Stimulated activated naive CD8-positive, alpha-beta T cell treated with anti-CD3 and anti-CD28 coated beads, Interleukin-15, Interleukin-2, amounts not matched to agents 100 ng/mL and 50 ng/mL, for 24 hours (primary cell): ENCODE data around the gene CACNA1C.

Source experiments
- H3K27ac Mint-ChIP-seq: one replicate; pipeline ENCODE4 v1.8.0; 2021; ENCODE audit warnings: mild to moderate bottlenecking, mixed read lengths
- H3K27me3 Mint-ChIP-seq: one replicate; pipeline ENCODE4 v1.8.0; 2021; ENCODE audit warnings: mixed read lengths
- H3K36me3 Mint-ChIP-seq: one replicate; pipeline ENCODE4 v1.8.0; 2021; ENCODE audit warnings: low read depth, mixed read lengths
- H3K4me1 Mint-ChIP-seq: one replicate; pipeline ENCODE4 v1.8.0; 2021; ENCODE audit warnings: low read depth, mixed read lengths
- H3K4me3 Mint-ChIP-seq: one replicate; pipeline ENCODE4 v1.8.0; 2021; ENCODE audit warnings: mild to moderate bottlenecking, mixed read lengths
- H3K9me3 Mint-ChIP-seq: one replicate; pipeline ENCODE4 v1.8.0; 2021; ENCODE audit warnings: mixed read lengths

Gene CACNA1C

DNA sequence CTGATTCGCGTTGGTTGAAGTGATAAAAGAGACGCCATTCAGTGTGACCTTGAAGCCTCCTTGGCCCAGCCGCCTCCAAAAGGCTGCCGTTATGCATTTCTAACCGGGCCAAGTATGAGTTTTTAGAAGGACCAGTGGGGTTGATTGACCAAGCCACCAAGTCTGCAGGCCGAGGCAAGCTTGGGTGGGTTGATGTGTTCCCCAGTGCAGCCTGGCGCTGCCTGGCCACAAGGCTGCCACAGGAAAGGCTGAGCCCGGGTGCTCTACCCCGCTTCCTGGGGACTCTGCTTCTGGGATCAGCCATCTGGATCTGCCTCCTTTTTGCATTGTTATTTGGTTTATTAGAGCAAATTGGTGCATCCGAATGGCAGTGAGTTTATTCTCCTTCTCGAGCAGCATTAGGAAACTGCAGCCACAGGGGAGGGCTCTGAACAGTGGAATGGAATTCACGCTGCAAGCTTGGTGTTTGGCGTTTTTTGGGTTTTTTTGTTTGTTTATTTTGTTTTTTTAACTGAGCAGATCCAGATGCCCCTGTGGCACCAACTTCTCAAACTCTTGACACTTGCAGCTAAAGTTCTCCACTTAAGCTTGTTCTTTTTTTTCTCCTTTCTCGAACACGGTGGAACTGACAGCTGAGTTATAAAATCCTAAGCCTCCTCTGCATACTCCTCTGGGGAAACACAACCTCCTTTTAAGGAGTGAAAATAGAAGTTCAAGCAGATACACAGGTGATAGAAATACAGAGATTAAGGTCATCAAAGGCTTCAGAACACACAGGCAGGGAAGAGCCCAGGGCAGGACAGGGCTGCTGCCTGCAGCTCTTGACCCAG lies 596.6 kb downstream of the CACNA1C start:
- peaks cover 3% of the 10 kb centered on the region for H3K4me1 Mint-ChIP-seq
- H3K36me3 Mint-ChIP-seq = no peaks in the 10 kb centered on the region
- H3K4me3 Mint-ChIP-seq = no peak overlapping the region
- H3K27ac Mint-ChIP-seq = no peak overlapping the region
- peaks cover 28% of the 10 kb centered on the region for H3K27me3 Mint-ChIP-seq
- H3K9me3 Mint-ChIP-seq = no peaks in the 10 kb centered on the region

DNA sequence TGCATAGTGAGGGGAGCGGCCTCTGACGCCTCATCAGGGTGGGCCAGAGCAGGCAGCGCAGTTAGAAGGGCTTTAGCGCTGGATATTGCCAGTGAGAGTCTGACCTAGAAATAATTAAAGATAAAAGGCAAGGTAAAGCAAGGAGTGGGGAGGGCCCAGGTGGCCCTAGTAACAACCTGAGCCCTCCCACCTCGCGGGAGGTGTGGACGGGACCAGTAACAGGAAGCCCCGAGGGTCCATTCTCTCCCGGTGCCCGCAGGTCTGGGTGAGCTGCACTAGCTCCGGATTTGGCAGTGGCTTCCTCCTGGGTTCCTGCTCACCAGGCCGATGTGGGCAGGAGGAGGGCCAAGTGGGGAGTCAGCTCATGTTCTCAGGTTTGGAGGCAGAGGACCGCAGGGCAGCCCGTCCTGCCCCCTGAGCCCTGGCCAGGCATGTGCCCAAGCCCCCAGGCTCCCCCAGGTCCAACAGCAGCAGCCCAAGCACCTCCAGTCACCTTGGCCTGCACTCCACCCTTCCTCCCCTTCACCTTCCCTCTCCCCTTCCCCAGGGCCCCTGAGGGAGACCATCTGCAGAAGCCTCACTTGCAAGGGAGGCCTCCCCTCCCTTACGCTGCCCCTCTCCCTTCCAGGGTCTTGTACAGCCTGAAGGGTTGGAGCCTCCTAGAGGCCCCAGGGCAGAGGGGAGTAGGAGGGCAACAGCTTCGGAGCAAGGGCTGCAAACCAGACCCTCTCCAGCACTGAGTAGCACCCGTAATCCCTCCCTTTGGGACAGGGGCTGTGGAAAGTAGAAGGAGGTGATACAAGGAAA lies 597.7 kb downstream of the CACNA1C start:
- H3K27me3 Mint-ChIP-seq = peaks cover 22% of the 10 kb centered on the region
- no peaks in the 10 kb centered on the region for H3K9me3 Mint-ChIP-seq
- H3K36me3 Mint-ChIP-seq = no peaks in the 10 kb centered on the region
- no peaks in the 10 kb centered on the region for H3K4me1 Mint-ChIP-seq
- H3K27ac Mint-ChIP-seq = no peak overlapping the region
- no peak overlapping the region for H3K4me3 Mint-ChIP-seq

- H3K27me3 Mint-ChIP-seq = peaks cover 16% of the 10 kb centered on the region
- H3K36me3 Mint-ChIP-seq = no peaks in the 10 kb centered on the region
- H3K9me3 Mint-ChIP-seq = no peaks in the 10 kb centered on the region
- H3K27ac Mint-ChIP-seq = no peak overlapping the region
- H3K4me1 Mint-ChIP-seq = no peaks in the 10 kb centered on the region
- H3K4me3 Mint-ChIP-seq = no peak overlapping the region
Measured at GRCh38 chr12:2651068-2651965, 598.5 kb downstream of the CACNA1C start.

GRCh38 chr12:2652011-2652400 lies 599.2 kb downstream of the CACNA1C start:
- no peaks in the 10 kb centered on the region for H3K36me3 Mint-ChIP-seq
- no peaks in the 10 kb centered on the region for H3K4me1 Mint-ChIP-seq
- no peak overlapping the region for H3K27ac Mint-ChIP-seq
- H3K27me3 Mint-ChIP-seq = peaks cover 9% of the 10 kb centered on the region
- no peaks in the 10 kb centered on the region for H3K9me3 Mint-ChIP-seq
- H3K4me3 Mint-ChIP-seq = no peak overlapping the region

- Mint-ChIP-seq H3K4me1 (no peaks in the 10 kb centered on the region), H3K4me3 (no peak overlapping the region), H3K27me3 (peaks cover 8% of the 10 kb centered on the region), H3K9me3 (no peaks in the 10 kb centered on the region), H3K36me3 (no peaks in the 10 kb centered on the region), H3K27ac (no peak overlapping the region)
Measured at GRCh38 chr12:2652401-2653081, 599.8 kb downstream of the CACNA1C start.

DNA sequence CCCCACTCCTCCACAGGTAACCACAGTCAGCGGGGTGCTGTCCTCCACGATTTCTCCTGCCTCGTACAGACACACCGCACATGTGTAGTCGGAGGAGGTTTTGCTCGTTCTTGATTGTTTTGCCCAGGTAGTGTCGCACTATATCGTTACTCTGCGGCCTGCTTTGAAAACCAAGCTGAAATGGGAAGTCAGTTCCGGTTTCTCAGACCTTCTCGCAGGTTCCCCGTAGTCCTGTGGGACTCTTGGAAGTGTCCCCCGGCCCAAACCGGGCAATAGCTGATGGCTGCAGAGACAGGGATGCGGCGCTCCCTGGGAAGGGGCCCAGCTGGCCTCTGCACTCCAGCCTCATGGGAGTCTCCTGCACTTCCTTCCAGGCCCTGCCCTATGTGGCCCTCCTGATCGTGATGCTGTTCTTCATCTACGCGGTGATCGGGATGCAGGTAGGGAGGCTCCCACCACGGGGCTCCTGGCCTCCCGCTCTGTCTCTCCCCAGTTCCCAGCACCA lies 600.7 kb downstream of the CACNA1C start:
- no peaks in the 10 kb centered on the region for H3K9me3 Mint-ChIP-seq
- no peaks in the 10 kb centered on the region for H3K36me3 Mint-ChIP-seq
- peaks cover 3% of the 10 kb centered on the region for H3K27me3 Mint-ChIP-seq
- H3K27ac Mint-ChIP-seq = no peak overlapping the region
- no peaks in the 10 kb centered on the region for H3K4me1 Mint-ChIP-seq
- no peak overlapping the region for H3K4me3 Mint-ChIP-seq

DNA sequence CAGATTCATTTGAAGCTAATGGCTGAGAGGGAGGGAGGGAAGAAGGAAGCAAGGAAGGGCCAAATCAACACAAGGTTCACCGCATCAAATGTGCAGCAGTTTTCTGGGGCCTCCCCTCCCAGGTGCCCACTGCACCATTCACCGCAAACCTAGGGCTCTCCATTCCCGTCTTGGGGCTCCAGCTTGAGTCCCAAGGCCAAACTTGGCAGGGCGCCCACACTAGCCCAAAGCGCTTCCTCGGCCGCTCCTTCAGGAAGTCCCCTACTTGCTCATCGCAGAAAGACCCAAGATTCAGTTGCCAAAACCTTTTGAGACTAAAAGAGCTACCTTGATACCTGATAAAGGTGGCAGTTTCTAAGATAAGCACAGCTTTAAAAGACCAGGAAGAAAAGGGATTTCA lies 601.5 kb downstream of the CACNA1C start:
- Mint-ChIP-seq H3K36me3 (no peaks in the 10 kb centered on the region), H3K27me3 (no peaks in the 10 kb centered on the region), H3K9me3 (no peaks in the 10 kb centered on the region), H3K27ac (no peak overlapping the region), H3K4me3 (no peak overlapping the region), H3K4me1 (no peaks in the 10 kb centered on the region)

- H3K27ac Mint-ChIP-seq = no peak overlapping the region
- H3K4me1 Mint-ChIP-seq = no peaks in the 10 kb centered on the region
- no peaks in the 10 kb centered on the region for H3K27me3 Mint-ChIP-seq
- no peaks in the 10 kb centered on the region for H3K36me3 Mint-ChIP-seq
- no peaks in the 10 kb centered on the region for H3K9me3 Mint-ChIP-seq
- no peak overlapping the region for H3K4me3 Mint-ChIP-seq
Measured at GRCh38 chr12:2654741-2655140, 602.0 kb downstream of the CACNA1C start.

DNA sequence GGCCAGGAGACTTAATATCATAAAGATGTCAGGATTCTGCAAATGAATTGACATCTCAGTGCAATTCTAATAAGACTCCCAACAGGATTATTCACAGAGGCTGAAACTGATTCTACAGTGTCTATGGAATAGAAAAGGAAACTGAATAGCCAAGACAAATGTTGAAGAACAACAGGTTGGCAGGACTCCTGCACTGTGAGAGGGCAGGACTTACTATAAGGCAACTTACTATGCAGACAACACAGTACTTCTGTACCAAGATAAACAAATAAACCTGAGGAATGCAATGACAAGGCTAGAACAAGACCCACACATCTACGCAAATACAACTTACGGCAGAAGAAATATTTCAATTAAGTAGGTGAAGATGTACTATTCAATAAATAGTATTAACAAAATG lies 609.7 kb downstream of the CACNA1C start:
- Mint-ChIP-seq H3K4me3 (no peak overlapping the region), H3K4me1 (no peaks in the 10 kb centered on the region), H3K27ac (no peak overlapping the region), H3K9me3 (no peaks in the 10 kb centered on the region), H3K27me3 (no peaks in the 10 kb centered on the region), H3K36me3 (no peaks in the 10 kb centered on the region)

DNA sequence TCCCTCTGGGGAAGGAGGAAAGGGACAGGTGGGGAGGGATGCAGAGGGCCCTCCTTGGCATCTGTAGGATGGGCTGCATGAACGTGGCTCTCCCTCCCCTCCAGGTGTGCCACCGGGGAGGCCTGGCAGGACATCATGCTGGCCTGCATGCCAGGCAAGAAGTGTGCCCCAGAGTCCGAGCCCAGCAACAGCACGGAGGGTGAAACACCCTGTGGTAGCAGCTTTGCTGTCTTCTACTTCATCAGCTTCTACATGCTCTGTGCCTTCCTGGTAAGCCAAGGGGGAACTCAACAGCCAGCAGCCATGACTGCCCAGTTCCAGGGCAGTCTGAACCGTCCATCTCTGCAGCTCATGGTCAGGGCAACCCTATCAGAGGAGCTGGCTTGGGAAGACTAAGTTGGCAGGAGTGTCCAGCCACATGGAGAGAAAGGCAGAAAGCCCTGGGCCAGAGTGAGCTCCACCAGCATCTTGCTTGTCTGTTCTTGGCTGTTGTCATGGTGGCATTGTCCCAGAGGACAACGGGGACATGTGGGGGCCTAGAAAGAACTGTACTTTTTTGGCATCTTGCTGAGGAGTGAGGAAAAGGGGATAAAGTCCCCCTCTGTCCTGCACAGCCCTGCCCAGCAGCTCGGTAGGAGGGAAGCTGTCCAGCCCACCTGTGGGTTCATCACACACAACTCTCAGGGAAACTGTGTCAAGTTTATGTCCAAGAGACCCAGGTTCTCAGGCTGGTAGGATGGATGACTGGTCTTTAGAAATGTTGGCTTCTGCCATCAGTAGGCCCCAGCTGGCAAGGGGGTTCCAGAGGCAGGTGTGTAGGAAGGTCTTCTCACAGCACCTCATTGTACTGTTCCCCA lies 612.2 kb downstream of the CACNA1C start:
- Mint-ChIP-seq H3K4me1 (no peaks in the 10 kb centered on the region), H3K9me3 (no peaks in the 10 kb centered on the region), H3K27me3 (no peaks in the 10 kb centered on the region), H3K36me3 (no peaks in the 10 kb centered on the region), H3K4me3 (no peak overlapping the region), H3K27ac (no peak overlapping the region)

DNA sequence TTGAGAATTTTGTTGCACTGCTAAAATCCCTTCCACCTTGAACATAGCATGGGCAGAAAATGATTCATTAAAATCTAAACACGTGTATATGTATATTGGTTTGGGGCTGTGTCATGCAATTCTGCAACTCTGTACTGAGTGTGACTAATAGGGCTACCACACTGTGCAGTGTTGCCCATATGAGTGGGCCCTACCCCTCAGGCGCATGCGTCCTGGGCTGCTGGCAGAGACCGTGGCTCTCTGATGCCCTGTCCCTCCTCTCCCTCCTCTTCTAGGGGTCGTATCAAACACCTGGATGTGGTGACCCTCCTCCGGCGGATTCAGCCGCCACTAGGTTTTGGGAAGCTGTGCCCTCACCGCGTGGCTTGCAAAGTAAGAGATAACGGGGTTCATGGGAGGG lies 613.6 kb downstream of the CACNA1C start:
- H3K9me3 Mint-ChIP-seq = no peaks in the 10 kb centered on the region
- no peaks in the 10 kb centered on the region for H3K27me3 Mint-ChIP-seq
- no peak overlapping the region for H3K4me3 Mint-ChIP-seq
- no peak overlapping the region for H3K27ac Mint-ChIP-seq
- no peaks in the 10 kb centered on the region for H3K4me1 Mint-ChIP-seq
- H3K36me3 Mint-ChIP-seq = no peaks in the 10 kb centered on the region

DNA sequence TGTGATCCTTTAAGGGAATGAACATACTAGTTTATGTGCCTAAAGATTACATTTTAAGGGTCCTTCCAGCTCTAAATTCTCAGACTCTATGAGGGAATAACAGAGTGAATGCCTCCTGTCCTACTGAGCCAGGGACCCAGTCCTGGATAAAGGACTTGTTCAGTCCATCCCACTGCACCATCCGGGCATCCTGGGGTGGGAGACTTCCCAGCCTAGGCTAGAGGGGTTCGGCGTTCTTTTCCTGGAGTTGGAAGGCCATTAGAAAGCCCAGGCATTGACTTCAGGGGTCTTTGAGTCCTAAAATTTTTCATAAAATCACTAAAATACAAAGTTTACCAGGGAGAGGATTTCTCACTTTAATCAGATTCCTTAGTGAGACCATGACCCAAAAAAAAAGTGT lies 614.1 kb downstream of the CACNA1C start:
- H3K4me3 Mint-ChIP-seq = no peak overlapping the region
- H3K36me3 Mint-ChIP-seq = no peaks in the 10 kb centered on the region
- H3K27ac Mint-ChIP-seq = no peak overlapping the region
- no peaks in the 10 kb centered on the region for H3K27me3 Mint-ChIP-seq
- no peaks in the 10 kb centered on the region for H3K9me3 Mint-ChIP-seq
- no peaks in the 10 kb centered on the region for H3K4me1 Mint-ChIP-seq

DNA sequence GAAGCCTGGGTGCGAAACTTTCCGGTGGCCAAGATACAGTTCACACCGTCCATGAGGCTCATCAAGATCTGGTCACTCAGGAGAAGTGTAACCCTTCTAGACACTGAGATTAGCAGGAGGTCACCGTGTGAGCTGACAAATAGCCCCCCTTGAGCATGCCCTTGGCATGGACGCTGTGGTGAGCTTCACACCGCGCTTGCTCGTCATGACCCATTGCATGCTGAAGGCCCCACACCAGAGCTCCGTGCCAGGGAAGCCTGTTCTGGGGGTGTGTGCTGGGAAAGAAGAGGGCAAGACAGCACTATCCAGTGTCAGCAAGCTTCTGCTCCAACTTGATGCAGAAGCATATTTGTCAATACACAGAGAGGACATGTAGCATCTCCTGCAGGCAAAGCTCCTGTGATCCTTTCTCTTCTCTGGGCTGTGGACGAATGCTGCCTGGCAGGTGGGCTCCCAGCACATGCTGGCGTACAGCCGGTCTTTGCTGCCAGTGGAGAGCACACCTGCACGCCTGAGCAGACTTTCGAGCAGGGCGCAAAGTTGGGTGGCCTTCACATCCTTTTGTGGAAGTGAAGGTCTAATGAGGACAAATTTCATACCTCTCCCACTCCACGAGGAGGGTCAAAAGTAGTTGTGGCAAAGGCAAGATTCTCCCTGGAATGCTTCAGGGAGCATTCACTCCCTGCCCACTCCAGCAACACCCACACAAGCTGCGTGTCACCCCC lies 615.1 kb downstream of the CACNA1C start:
- no peak overlapping the region for H3K4me3 Mint-ChIP-seq
- H3K36me3 Mint-ChIP-seq = no peaks in the 10 kb centered on the region
- no peaks in the 10 kb centered on the region for H3K27me3 Mint-ChIP-seq
- H3K9me3 Mint-ChIP-seq = no peaks in the 10 kb centered on the region
- H3K4me1 Mint-ChIP-seq = no peaks in the 10 kb centered on the region
- H3K27ac Mint-ChIP-seq = no peak overlapping the region
